ENCODE results near the gene ADPGK.

The ADPGK gene

DNA sequence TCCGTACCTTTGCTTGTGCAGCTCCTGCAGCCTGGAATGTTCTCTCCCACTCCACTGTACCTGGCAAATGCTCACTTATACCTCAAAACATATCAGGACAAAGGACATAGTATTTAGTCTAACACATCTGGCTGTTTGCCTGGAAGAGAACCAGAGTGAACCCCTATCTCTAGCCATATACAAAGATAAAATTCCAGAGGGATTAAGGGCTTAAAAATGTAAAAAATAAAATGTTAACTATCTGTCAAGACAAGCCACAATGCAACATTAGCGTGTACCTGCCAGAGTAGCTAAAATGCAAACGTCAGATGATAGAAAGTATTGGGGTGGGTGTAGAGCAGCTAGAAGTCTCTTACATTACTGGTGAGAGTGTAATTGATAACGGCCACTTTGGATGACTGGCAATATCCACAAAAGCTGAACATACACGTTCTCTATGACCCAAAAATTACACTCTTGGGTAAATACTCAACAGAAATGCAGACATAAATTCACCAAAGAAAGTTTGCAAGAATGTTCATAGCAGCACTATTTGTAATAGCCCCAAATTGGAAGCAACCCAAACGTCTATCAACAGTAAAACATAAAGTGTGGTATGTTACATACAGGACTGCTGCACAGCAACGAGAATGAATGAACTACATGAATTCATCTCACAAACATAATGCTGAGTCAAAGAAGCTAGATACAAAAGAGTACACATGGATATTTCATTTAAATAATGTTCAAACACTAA, 18.2 kb upstream of the ADPGK start:
- Histone ChIP-seq H3K4me3 (ENCODE audit: low read length) (no peak overlapping the region), H3K9ac (ENCODE audit: low read length) (no peak overlapping the region), H3K36me3 (ENCODE audit: control insufficient read depth, insufficient read depth, low read length) (no peaks in the 10 kb centered on the region), H3K4me1 (ENCODE audit: control insufficient read depth, insufficient read depth, low read length) (no peaks in the 10 kb centered on the region), H3K27me3 (ENCODE audit: control insufficient read depth, insufficient read depth, low read length) (peaks cover 5% of the 10 kb centered on the region), H3K27ac (ENCODE audit: low read depth, low read length) (no peak overlapping the region)

DNA sequence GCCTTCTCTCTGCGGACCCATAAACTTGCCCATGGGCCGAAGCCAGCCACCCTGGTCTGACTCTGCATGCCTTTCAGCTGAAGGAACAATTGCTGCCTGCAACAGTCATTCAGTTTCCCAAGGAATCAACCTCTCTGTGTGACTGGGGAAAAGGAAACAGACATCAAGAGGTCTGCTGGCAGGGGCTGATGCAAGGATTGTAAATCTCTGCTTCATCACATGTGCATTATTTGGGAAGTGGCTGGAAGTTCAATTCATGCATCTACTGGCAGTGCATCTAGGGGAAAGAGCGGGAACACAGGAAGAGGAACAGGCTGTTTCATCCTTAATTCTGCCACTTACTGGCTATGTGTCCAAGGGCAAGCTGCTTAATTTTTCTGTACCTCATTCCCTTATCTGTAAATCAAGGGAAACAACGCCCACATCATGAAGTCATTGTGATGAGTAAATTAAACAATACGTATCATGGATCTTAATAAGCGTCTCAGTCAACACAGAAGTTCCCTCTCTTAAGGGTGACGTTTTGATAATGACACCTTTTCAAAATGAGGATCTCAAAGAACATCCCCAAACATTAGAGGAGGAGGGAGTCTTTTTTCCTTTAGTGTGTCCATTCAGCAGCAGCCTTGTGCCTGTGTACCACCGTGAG, 17.4 kb upstream of the ADPGK start:
- H3K36me3 ChIP-seq (ENCODE audit: control insufficient read depth, insufficient read depth, low read length): no peaks in the 10 kb centered on the region
- no peak overlapping the region for H3K27ac ChIP-seq (ENCODE audit: low read depth, low read length)
- no peak overlapping the region for H3K9ac ChIP-seq (ENCODE audit: low read length)
- no peak overlapping the region for H3K4me3 ChIP-seq (ENCODE audit: low read length)
- peaks cover 5% of the 10 kb centered on the region for H3K27me3 ChIP-seq (ENCODE audit: control insufficient read depth, insufficient read depth, low read length)
- no peaks in the 10 kb centered on the region for H3K4me1 ChIP-seq (ENCODE audit: control insufficient read depth, insufficient read depth, low read length)

DNA sequence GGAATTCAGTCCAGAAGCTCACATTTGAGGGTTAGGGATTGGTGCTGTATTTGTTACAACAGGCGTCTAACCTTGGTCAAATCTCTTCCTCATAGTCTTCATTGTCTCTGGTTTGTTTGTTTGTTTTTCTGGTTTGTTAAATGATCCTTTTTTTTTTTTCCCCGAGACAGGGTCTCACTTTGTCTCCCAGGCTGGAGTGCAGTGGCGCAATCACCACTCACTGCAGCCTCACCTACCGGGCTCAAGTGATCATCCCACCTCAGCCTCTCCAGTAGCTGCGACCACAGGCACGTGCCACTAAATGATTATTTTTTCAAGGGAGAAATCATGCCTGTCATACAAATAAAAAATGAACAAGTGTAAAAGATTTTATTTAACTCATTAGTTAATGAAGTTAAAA, 14.3 kb upstream of the ADPGK start:
- Histone ChIP-seq H3K27ac (ENCODE audit: low read depth, low read length) (no peak overlapping the region), H3K4me3 (ENCODE audit: low read length) (no peak overlapping the region), H3K4me1 (ENCODE audit: control insufficient read depth, insufficient read depth, low read length) (no peaks in the 10 kb centered on the region), H3K9ac (ENCODE audit: low read length) (no peak overlapping the region), H3K36me3 (ENCODE audit: control insufficient read depth, insufficient read depth, low read length) (no peaks in the 10 kb centered on the region), H3K27me3 (ENCODE audit: control insufficient read depth, insufficient read depth, low read length) (peaks cover 3% of the 10 kb centered on the region)

DNA sequence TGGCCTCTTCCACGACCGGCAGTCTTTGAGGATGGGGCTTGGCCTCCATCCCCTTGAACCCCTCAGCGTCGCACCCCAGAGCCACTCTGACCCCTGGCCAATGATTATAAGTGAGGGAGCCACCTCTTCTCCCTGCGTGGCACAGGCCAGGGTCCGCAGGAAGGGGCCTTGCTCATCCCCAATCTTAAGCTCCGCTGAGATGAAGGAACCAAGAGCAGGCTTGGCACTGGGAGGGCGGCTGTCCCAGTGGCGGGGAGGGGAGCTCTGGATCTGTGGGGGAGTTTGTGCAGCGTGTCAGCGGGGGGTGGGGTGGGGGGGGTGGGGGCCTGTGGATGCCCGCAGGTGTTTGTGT, 13.8 kb upstream of the ADPGK start:
- Histone ChIP-seq H3K36me3 (ENCODE audit: control insufficient read depth, insufficient read depth, low read length) (no peaks in the 10 kb centered on the region), H3K4me3 (ENCODE audit: low read length) (peak overlapping the region; percentile 73), H3K9ac (ENCODE audit: low read length) (no peak overlapping the region), H3K27ac (ENCODE audit: low read depth, low read length) (no peak overlapping the region), H3K4me1 (ENCODE audit: control insufficient read depth, insufficient read depth, low read length) (no peaks in the 10 kb centered on the region), H3K27me3 (ENCODE audit: control insufficient read depth, insufficient read depth, low read length) (peaks cover 3% of the 10 kb centered on the region)

DNA sequence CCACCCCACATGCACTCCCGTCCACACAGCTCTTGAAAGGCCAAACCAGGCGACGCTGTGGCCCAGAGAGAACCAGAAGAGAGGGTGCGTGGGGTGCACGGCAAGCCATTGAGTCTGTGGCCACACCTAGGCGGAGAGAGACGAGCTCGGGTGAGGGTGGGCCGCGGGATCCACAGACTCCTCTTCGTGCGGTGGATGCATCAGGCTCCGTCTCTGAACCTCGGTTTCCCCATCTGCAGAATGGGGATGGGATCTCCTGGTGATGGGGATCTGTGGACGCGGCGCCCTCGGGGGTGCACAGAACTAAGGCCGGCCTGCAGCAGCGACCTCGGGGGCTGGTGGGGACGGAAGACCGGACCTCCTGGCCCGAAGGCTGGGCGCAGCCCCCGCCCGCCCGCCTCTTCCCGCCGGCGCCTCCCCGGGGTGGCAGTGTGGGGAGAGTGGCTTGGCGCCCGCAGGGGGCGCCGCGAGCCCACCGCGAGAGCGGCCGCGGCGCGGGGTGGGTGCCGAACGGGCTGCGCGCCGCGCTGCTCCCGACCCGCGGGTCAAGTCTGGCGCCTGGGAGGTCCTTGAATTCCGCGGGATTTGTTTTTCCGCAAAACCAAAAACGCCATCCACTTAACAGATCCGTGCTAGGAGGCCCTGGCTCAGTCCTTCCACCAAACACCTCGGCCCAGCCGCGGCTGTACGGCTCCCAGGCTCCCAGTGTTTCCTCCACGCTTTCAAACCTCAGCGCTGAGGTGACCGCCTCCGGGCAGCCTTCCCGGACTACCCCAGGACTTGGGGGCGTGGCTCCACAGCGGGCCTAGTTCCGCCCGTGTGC, 13.2 kb upstream of the ADPGK start:
- H3K9ac ChIP-seq (ENCODE audit: low read length): no peak overlapping the region
- no peaks in the 10 kb centered on the region for H3K36me3 ChIP-seq (ENCODE audit: control insufficient read depth, insufficient read depth, low read length)
- peaks cover 3% of the 10 kb centered on the region for H3K27me3 ChIP-seq (ENCODE audit: control insufficient read depth, insufficient read depth, low read length)
- H3K27ac ChIP-seq (ENCODE audit: low read depth, low read length): no peak overlapping the region
- H3K4me1 ChIP-seq (ENCODE audit: control insufficient read depth, insufficient read depth, low read length): no peaks in the 10 kb centered on the region
- peak overlapping the region; percentile 73 for H3K4me3 ChIP-seq (ENCODE audit: low read length)

DNA sequence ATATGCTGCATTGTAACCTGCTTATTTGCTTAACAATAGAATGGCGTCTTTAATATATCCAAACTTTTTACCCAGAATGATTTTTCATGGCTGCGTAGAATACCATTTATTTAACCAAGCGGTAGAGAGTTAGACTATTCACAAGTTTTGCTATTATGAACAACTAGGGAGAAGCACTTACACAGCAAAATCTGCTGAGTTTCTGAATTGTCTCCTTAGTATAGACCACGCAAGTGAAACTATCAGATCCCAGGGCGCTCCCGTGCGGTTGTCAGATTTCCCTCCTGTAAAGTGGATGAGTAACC, 12.6 kb upstream of the ADPGK start:
- H3K9ac ChIP-seq (ENCODE audit: low read length): no peak overlapping the region
- H3K4me1 ChIP-seq (ENCODE audit: control insufficient read depth, insufficient read depth, low read length): no peaks in the 10 kb centered on the region
- H3K27me3 ChIP-seq (ENCODE audit: control insufficient read depth, insufficient read depth, low read length): peaks cover 3% of the 10 kb centered on the region
- peak overlapping the region; percentile 73 for H3K4me3 ChIP-seq (ENCODE audit: low read length)
- H3K27ac ChIP-seq (ENCODE audit: low read depth, low read length): no peak overlapping the region
- H3K36me3 ChIP-seq (ENCODE audit: control insufficient read depth, insufficient read depth, low read length): no peaks in the 10 kb centered on the region

DNA sequence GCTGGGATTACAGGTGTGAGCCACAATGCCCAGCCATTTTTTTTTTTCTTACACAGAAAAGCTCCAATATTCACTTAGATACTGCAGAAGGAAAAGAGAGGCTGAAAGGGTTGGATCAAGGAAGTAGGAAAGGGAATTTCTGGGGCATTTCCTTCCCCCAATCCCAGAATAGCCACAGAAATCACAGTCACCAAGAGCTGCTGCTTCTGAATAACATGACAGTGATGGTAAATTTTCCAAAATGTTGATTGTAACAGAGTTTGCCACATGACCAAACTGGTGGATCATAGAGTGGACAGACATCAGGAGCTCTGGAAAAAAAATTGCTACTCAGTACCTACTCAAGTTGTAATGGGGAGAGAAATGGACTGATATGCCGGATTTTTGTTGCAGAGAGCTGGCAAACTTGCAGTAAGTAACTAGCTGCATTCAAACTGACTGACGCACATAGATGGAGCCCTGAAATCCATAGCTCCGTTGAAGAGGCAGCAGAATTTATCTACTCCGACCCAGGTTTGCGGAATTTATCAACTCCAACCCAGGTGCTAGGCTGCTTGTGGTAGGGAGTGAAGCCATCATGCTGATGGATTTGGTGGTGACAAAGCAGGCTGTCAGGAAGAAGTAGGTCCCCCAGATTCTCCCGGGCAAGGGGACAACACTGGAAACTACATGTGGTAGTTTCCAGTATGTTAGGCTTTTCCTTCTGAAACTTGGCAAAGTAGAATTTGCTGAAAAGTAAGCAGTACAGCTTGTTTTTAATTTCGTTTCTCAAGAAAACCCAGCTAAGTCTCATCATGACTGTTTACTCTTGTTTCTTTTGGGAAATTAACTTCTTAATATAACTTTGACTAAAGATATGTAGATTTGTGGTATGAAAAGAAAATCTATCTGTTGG, 10.5 kb upstream of the ADPGK start:
- Histone ChIP-seq H3K27me3 (ENCODE audit: control insufficient read depth, insufficient read depth, low read length) (no peaks in the 10 kb centered on the region), H3K27ac (ENCODE audit: low read depth, low read length) (no peak overlapping the region), H3K9ac (ENCODE audit: low read length) (no peak overlapping the region), H3K4me1 (ENCODE audit: control insufficient read depth, insufficient read depth, low read length) (no peaks in the 10 kb centered on the region), H3K4me3 (ENCODE audit: low read length) (no peak overlapping the region), H3K36me3 (ENCODE audit: control insufficient read depth, insufficient read depth, low read length) (no peaks in the 10 kb centered on the region)

DNA sequence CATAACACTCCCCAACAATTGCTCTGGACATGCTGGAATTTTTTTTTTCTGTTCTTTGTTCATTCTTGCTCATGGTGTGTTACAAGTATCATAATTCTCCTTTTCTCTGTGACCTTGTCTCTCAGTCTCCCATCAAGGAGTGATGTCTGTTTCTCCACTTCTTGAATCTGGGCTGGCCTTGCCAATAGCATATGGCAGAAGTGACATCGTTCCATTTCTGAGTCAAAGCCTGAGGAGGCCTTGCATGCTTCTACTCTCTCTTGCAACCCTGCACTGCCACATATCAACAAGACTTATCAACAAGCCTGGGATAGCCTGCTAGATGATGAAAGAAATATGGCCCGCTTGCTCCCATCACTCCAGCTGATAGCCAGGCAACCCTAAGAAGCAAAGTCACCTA, 8.9 kb upstream of the ADPGK start:
- Histone ChIP-seq H3K9ac (ENCODE audit: low read length) (no peak overlapping the region), H3K36me3 (ENCODE audit: control insufficient read depth, insufficient read depth, low read length) (no peaks in the 10 kb centered on the region), H3K27ac (ENCODE audit: low read depth, low read length) (no peak overlapping the region), H3K4me3 (ENCODE audit: low read length) (no peak overlapping the region), H3K27me3 (ENCODE audit: control insufficient read depth, insufficient read depth, low read length) (no peaks in the 10 kb centered on the region), H3K4me1 (ENCODE audit: control insufficient read depth, insufficient read depth, low read length) (no peaks in the 10 kb centered on the region)

DNA sequence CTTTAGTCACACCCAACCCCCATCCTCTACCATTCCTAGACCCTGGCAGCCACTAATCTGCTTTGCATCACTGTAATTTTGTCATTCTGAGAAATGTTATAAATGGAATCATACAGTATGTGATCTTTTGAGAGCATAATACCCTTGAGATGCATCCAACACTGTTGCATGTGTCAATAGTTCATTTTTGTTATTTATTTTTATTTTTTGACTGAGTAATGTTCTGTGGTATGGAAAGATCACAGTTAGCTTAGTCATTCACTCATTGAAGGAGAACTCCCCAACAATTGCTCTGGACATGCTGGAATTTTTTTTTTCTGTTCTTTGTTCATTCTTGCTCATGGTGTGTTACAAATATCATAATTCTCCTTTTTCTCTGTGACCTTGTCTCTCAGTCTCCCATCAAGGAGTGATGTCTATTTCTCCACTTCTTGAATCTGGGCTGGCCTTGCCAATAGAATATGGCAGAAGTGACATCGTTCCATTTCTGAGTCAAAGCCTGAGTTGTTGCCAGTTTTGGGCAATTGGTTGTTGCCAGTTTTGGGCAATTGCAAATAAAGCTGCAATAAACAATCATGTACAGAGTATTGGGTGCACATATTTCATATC, 6.8 kb upstream of the ADPGK start:
- no peaks in the 10 kb centered on the region for H3K36me3 ChIP-seq (ENCODE audit: control insufficient read depth, insufficient read depth, low read length)
- H3K4me1 ChIP-seq (ENCODE audit: control insufficient read depth, insufficient read depth, low read length): no peaks in the 10 kb centered on the region
- no peak overlapping the region for H3K27ac ChIP-seq (ENCODE audit: low read depth, low read length)
- no peak overlapping the region for H3K9ac ChIP-seq (ENCODE audit: low read length)
- H3K4me3 ChIP-seq (ENCODE audit: low read length): no peak overlapping the region
- H3K27me3 ChIP-seq (ENCODE audit: control insufficient read depth, insufficient read depth, low read length): no peaks in the 10 kb centered on the region

DNA sequence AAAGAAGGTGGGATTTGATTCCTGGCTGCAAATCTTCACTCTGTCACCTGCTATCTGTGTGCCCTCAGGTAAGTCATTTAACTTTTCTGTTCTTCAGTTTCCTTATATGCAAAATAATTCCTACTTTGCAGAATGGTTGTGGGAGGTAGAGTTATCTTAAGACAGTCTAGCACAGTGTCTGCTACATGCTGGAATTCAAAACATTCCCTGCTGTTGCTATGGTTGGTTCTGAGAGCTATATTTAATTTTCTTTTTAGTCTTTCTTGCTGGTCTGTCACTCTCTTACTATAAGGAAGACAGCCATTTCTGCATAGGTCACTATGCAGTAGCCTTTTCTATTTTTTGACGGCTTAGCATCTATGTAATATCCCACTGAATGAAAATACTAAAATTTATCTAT, 4.0 kb upstream of the ADPGK start:
- no peaks in the 10 kb centered on the region for H3K36me3 ChIP-seq (ENCODE audit: control insufficient read depth, insufficient read depth, low read length)
- no peaks in the 10 kb centered on the region for H3K27me3 ChIP-seq (ENCODE audit: control insufficient read depth, insufficient read depth, low read length)
- H3K4me3 ChIP-seq (ENCODE audit: low read length): no peak overlapping the region
- H3K9ac ChIP-seq (ENCODE audit: low read length): no peak overlapping the region
- H3K4me1 ChIP-seq (ENCODE audit: control insufficient read depth, insufficient read depth, low read length): peaks cover 8% of the 10 kb centered on the region
- H3K27ac ChIP-seq (ENCODE audit: low read depth, low read length): no peak overlapping the region

DNA sequence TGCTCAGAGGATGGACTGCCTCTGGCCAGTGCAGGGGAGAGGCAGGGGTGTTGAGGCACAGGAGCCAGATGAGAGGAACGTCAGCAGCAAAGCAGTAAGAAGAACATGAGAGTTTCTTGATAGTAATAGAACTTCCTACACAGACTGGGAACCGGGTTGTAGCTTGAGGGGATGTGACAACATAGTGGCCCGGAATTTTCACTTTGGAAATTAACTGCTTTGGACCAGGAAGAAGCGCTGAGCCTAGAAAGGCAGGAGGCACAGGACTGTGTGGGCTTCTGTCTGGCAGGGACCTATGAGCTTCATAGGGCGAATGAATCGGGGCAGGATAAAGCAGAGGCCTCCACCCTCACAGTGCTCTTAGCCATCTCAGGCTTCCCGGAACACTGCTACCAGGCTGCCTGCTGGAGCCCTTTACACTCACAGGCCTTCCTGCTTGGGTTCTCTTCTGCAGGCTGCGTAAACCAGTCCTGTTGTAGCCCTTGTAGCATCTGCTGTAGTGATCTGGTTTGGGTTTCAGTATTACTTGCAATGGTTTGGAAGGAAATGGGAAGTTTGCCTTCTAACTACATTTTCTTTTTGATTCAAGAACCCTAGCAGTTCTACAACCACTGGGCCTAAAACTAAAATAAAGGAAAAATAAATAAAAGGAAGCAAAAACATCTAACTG, 3.3 kb upstream of the ADPGK start:
- Histone ChIP-seq H3K4me1 (ENCODE audit: control insufficient read depth, insufficient read depth, low read length) (peaks cover 10% of the 10 kb centered on the region), H3K27ac (ENCODE audit: low read depth, low read length) (no peak overlapping the region), H3K4me3 (ENCODE audit: low read length) (no peak overlapping the region), H3K36me3 (ENCODE audit: control insufficient read depth, insufficient read depth, low read length) (no peaks in the 10 kb centered on the region), H3K9ac (ENCODE audit: low read length) (no peak overlapping the region), H3K27me3 (ENCODE audit: control insufficient read depth, insufficient read depth, low read length) (no peaks in the 10 kb centered on the region)
